GM12878 (cell line): Measurements from ENCODE around the gene RPL29. TPM values are rescaled to one million over a fixed set of nuclear protein-coding genes. Genes with fewer than 3 reads are reported as not detected.

ENCODE experiments used
- ATAC-seq: fragments of 200-7000 bp; cut with Tn5 transposase; 3 replicates; pipeline ENCODE4 v1.9.1; 2020; ENCODE audit warnings: mild to moderate bottlenecking, moderate library complexity
- BruUV-seq: library from RNA; stranded (reverse); fragments of 400-500 nt; replicated peaks from 2 replicates; lab custom pipeline; 2021; lab: Mats Ljungman, UMichigan
- CTCF ChIA-PET: fragments of 300-600 bp; sonication (Branson Sonifier 250); formaldehyde crosslinking; extraction: SDS; loops from one replicate; lab custom pipeline; 2021; ENCODE audit warnings: inconsistent platforms; lab: Yijun Ruan, JAX
- POLR2A ChIA-PET: fragments of 350-600 bp; formaldehyde crosslinking; extraction: SDS; loops from one replicate; lab custom pipeline; 2021; ENCODE audit warnings: inconsistent platforms; lab: Charles Lee
- RAD21 ChIA-PET: fragments of 300-600 bp; sonication (Branson Sonifier 250); formaldehyde crosslinking; loops from one replicate; lab custom pipeline; 2023; ENCODE audit warnings: antibody characterized with exemption; ENCODE audit not compliant: unreplicated experiment; lab: Charles Lee
- SMC1A ChIA-PET: fragments of 300-600 bp; sonication (Branson Sonifier 250); formaldehyde crosslinking; loops from one replicate; lab custom pipeline; 2023; ENCODE audit not compliant: unreplicated experiment, uncharacterized antibody; lab: Charles Lee
- DNase-seq: peaks from one replicate; pipeline ENCODE4 v3.0.0-alpha.2; 2011; ENCODE audit warnings: low read depth, low spot score
- FAIRE-seq: peaks from 3 replicates; lab custom pipeline; 2011; peaks lifted over from hg19 to GRCh38; lab: Jason Lieb, UNC
- H2AFZ ChIP-seq: 2 replicates; pipeline ENCODE4 v1.6.0; 2011; ENCODE audit warnings: low read depth, low read length, control low read depth; ENCODE audit not compliant: control insufficient read depth
- H3K27ac ChIP-seq: 2 replicates; pipeline ENCODE4 v1.5.1; 2011; ENCODE audit warnings: control low read depth; ENCODE audit not compliant: control insufficient read depth, insufficient read depth
- H3K27me3 ChIP-seq, 2 experiments: replicated peaks in 1 of 2; 2 replicates each; pipeline versions ENCODE4 v1.6.0 to v1.6.1; 2011; ENCODE audit warnings: low read length in 1 of 2; ENCODE audit not compliant: control insufficient read depth in 2 of 2, insufficient read depth in 2 of 2
- H3K36me3 ChIP-seq, 2 experiments: 2 replicates each; pipeline ENCODE4 v1.5.1; 2011; ENCODE audit warnings: low read length in 1 of 2; ENCODE audit not compliant: control insufficient read depth in 2 of 2, insufficient read depth in 2 of 2
- H3K4me1 ChIP-seq: 2 replicates; pipeline ENCODE4 v1.6.1; 2011; ENCODE audit warnings: mild to moderate bottlenecking, low read length, moderate library complexity, mixed read lengths; ENCODE audit not compliant: control insufficient read depth, insufficient read depth
- H3K4me2 ChIP-seq: 2 replicates; pipeline ENCODE4 v1.6.0; 2011; ENCODE audit warnings: control low read depth; ENCODE audit not compliant: control insufficient read depth, insufficient read depth
- H3K4me3 ChIP-seq: fragments of 200-600 bp; sonication (generic); 2 replicates; pipeline ENCODE4 v1.5.1; 2016
- H3K79me2 ChIP-seq: 2 replicates; pipeline ENCODE4 v1.6.0; 2011; ENCODE audit warnings: low read length; ENCODE audit not compliant: control insufficient read depth, insufficient read depth
- H3K9ac ChIP-seq: 2 replicates; pipeline ENCODE4 v1.8.0; 2011; ENCODE audit warnings: low read length, control low read depth, mixed read lengths; ENCODE audit not compliant: control insufficient read depth, insufficient read depth
- H3K9me3 ChIP-seq: replicated peaks from 3 replicates; pipeline ENCODE4 v1.5.1; 2011; ENCODE audit warnings: mild to moderate bottlenecking, low read length; ENCODE audit not compliant: control insufficient read depth, insufficient read depth
- H4K20me1 ChIP-seq: 2 replicates; pipeline ENCODE4 v1.6.0; 2011; ENCODE audit not compliant: control insufficient read depth, insufficient read depth
- BACH1 ChIP-seq: fragments of 450-650 bp; IDR thresholded peaks from 2 replicates; pipeline ENCODE4 v1.6.1; 2017; ENCODE audit warnings: mild to moderate bottlenecking, borderline replicate concordance
- CBX5 ChIP-seq: sonication (generic); IDR thresholded peaks from 2 replicates; pipeline ENCODE4 v1.6.1; 2016; ENCODE audit warnings: low read depth, moderate library complexity, mild to moderate bottlenecking, inconsistent platforms
- CHD4 ChIP-seq: fragments of 200-600 bp; sonication (generic); IDR thresholded peaks from 2 replicates; pipeline ENCODE4 v1.6.1; 2016; ENCODE audit warnings: mild to moderate bottlenecking
- FOXK2 ChIP-seq: fragments of 450-650 bp; IDR thresholded peaks from 2 replicates; pipeline ENCODE4 v1.6.1; 2017; ENCODE audit warnings: mild to moderate bottlenecking, moderate library complexity
- JUNB ChIP-seq: IDR thresholded peaks from 2 replicates; pipeline ENCODE4 v1.6.1; 2016; ENCODE audit warnings: antibody characterized with exemption, mild to moderate bottlenecking
- MXI1 ChIP-seq: fragments of 150-350 bp; IDR thresholded peaks from 2 replicates; pipeline ENCODE4 v1.6.1; 2011; ENCODE audit warnings: low read depth, mild to moderate bottlenecking, inconsistent platforms, low read length, improper control_type of control experiment
- NFIC ChIP-seq: IDR thresholded peaks from 2 replicates; pipeline ENCODE4 v1.6.1; 2012; ENCODE audit warnings: low read depth, mild to moderate bottlenecking, inconsistent platforms, low read length, moderate library complexity
- NFXL1 ChIP-seq: fragments of 450-650 bp; IDR thresholded peaks from 2 replicates; pipeline ENCODE4 v1.6.1; 2017; ENCODE audit warnings: antibody characterized with exemption, mild to moderate bottlenecking, borderline replicate concordance
- NFYA ChIP-seq: IDR thresholded peaks from 2 replicates; pipeline ENCODE4 v1.6.1; 2011; ENCODE audit warnings: low read depth, mild to moderate bottlenecking, low read length, improper control_type of control experiment, borderline replicate concordance
- NR2F1 ChIP-seq: fragments of 450-650 bp; conservative IDR thresholded peaks from 2 replicates; pipeline ENCODE4 v1.6.1; 2017; ENCODE audit warnings: mild to moderate bottlenecking
- SKIL ChIP-seq: fragments of 450-650 bp; IDR thresholded peaks from 2 replicates; pipeline ENCODE4 v1.6.1; 2017; ENCODE audit warnings: mild to moderate bottlenecking, low read depth, inconsistent platforms; ENCODE audit not compliant: poor library complexity, severe bottlenecking
- TBL1XR1 ChIP-seq: IDR thresholded peaks from 2 replicates; pipeline ENCODE4 v1.6.1; 2012; ENCODE audit warnings: low read depth, low read length, improper control_type of control experiment
- ZNF24 ChIP-seq: fragments of 450-650 bp; IDR thresholded peaks from 2 replicates; pipeline ENCODE4 v1.6.1; 2017; ENCODE audit warnings: antibody characterized with exemption, mild to moderate bottlenecking
- WGBS: methylation state at CpG from one replicate; pipeline ENCODE4 v1.1.6; 2016; ENCODE audit warnings: low lambda C conversion rate; ENCODE audit not compliant: insufficient replicate concordance, insufficient coverage; ENCODE audit errors: missing lambda C conversion rate; 5-methylcytosine and 5-hydroxymethylcytosine counted together
- in situ Hi-C: fragments of 300-500 bp; cut with MboI; formaldehyde crosslinking; loops from 9 replicates; pipeline ENCODE4 v1.14.3; 2018; ENCODE audit warnings: mixed read lengths
- intact Hi-C: fragments of 100-400 bp; cut with micrococcal nuclease; formaldehyde crosslinking; loops from one replicate; pipeline ENCODE4 v1.14.2; 2022; ENCODE audit not compliant: unreplicated experiment
- polyA plus RNA-seq, 11 experiments: library from polyadenylated mRNA; depleted of rRNA in 4 of 11; unstranded in 6 of 11; stranded (reverse) in 5 of 11; fragments of >200 nt; fragmentation: Nextera tagmentation in 4 of 11; fragmentation: Illumina TruSeq in 1 of 11; extraction: Ambion mirVana in 4 of 11; extraction: Trizol in 1 of 11; gene quantifications; 1 replicate in 1 of 11; 2 replicates in 10 of 11; pipeline versions ENCODE4 v1.2.1 to v1.2.3, GENCODE V29; 2011 to 2016; ENCODE audit warnings: inconsistent platforms in 2 of 11, missing spikeins in 2 of 11, low read depth in 1 of 11
- total RNA-seq, 4 experiments: library from RNA; depleted of rRNA in 3 of 4; stranded (reverse); fragments of >200 nt in 3 of 4; fragmentation: Illumina TruSeq in 1 of 4; extraction: Trizol in 1 of 4; gene quantifications; 2 replicates each; pipeline versions ENCODE4 v1.2.1 to v1.2.3, GENCODE V29; 2013 to 2021

Gene RPL29
- total and polyA plus RNA-seq, 10 of the 15 experiments (the other 5 are each of a cell fraction or from before 2014, with no cell fraction given) = 1,053 to 2,477 (median 1,657) TPM

GRCh38 chr3:52012699-52013098 is 17.0 kb upstream of the RPL29 start:
- FAIRE-seq (no peak), ATAC-seq (no peak), DNase-seq (no peak)
- no peak overlapping the region for H3K4me3 ChIP-seq
- no peaks in the 10 kb centered on the region for H3K36me3 ChIP-seq
- WGBS = 69% methylated on average over 7 of the region's 7 CpGs
- no peak overlapping the region for H3K9ac ChIP-seq
- no peak for TF ChIP-seq CHD4
- TF ChIP-seq NR2F1 = peak; percentile 44; the same call in 1 of the 2 replicates
- TF ChIP-seq FOXK2 = no peak
- no peak for TF ChIP-seq CBX5
- no peak for TF ChIP-seq BACH1
- no peak for TF ChIP-seq JUNB
- TF ChIP-seq NFIC = no peak
- H4K20me1 ChIP-seq = no peaks in the 10 kb centered on the region
- SMC1A ChIA-PET = interaction anchor here (0.6 to 12.8 kb wide), 9 partner anchors 9 to 132 kb away, joined by 3 to 116 read pairs (median 5); partner anchors contain the start of gene DUSP7
- no TSS peak for BruUV-seq
- RAD21 ChIA-PET = interaction anchor here (0.7 to 2.8 kb wide), 8 partner anchors 9 to 207 kb away, joined by 3 to 19 read pairs (median 4); no protein-coding TSS in a partner anchor
- POLR2A ChIA-PET = interaction anchor here (0.9 to 3.1 kb wide), 4 partner anchors 9 to 108 kb away, joined by 3 to 7 read pairs (median 4); no protein-coding TSS in a partner anchor
- CTCF ChIA-PET = interaction anchor here (0.8 to 8.2 kb wide), 6 partner anchors 10 to 129 kb away, joined by 3 to 93 read pairs (median 8); partner anchors contain the start of gene DUSP7
- intact Hi-C loops (no loop called here), in situ Hi-C loops (no loop called here)
- H3K4me2 ChIP-seq = no peak overlapping the region
- no peak overlapping the region for H2AFZ ChIP-seq
- H3K27ac ChIP-seq = no peak overlapping the region
- H3K27me3 ChIP-seq = no peaks in the 10 kb centered on the region
- H3K79me2 ChIP-seq = no peaks in the 10 kb centered on the region
- H3K4me1 ChIP-seq = peaks cover 4% of the 10 kb centered on the region
- no peaks in the 10 kb centered on the region for H3K9me3 ChIP-seq

GRCh38 chr3:52010431-52010830 is 14.7 kb upstream of the RPL29 start:
- ChIA-PET CTCF (interaction anchor here (1.2 to 10.6 kb wide), 6 partner anchors 12 to 134 kb away, joined by 3 to 334 read pairs (median 4); partner anchors contain the start of gene DUSP7), RAD21 (interaction anchor here (0.8 to 1.3 kb wide), 2 partner anchors 26 to 134 kb away, joined by 3 to 4 read pairs; no protein-coding TSS in a partner anchor), POLR2A (interaction anchor here (1.9 to 3.1 kb wide), 2 partner anchors 12 to 31 kb away, joined by 7 to 10 read pairs; no protein-coding TSS in a partner anchor), SMC1A (no interaction called here)
- no peak overlapping the region for H3K27ac ChIP-seq
- no peak for DNase-seq
- no peak for FAIRE-seq
- H3K9ac ChIP-seq = no peak overlapping the region
- no peaks in the 10 kb centered on the region for H4K20me1 ChIP-seq
- ATAC-seq = no peak
- H2AFZ ChIP-seq = no peak overlapping the region
- H3K4me3 ChIP-seq = no peak overlapping the region
- peaks cover 11% of the 10 kb centered on the region for H3K4me1 ChIP-seq
- no peaks in the 10 kb centered on the region for H3K79me2 ChIP-seq
- intact Hi-C loops (no loop called here), in situ Hi-C loops (no loop called here)
- no TSS peak for BruUV-seq
- H3K4me2 ChIP-seq = no peak overlapping the region
- H3K9me3 ChIP-seq = no peaks in the 10 kb centered on the region
- no peaks in the 10 kb centered on the region for H3K36me3 ChIP-seq
- H3K27me3 ChIP-seq = no peaks in the 10 kb centered on the region
- TF ChIP-seq CBX5 (no peak), ZNF24 (no peak), TBL1XR1 (no peak), MXI1 (no peak), NFYA (no peak), NFXL1 (no peak), SKIL (no peak)
